ENCODE measurements around the gene CNOT1. TPM values are rescaled to one million over a fixed set of nuclear protein-coding genes. Genes with fewer than 3 reads are reported as not detected.

Gene CNOT1
- total RNA-seq, 1 donor from 2014 or later: 266 TPM

GRCh38 chr16:58536278-58536677 is 93.3 kb downstream of the CNOT1 start:
- DNase-seq (no peak), ATAC-seq (ENCODE audit: low read depth) (no peak)
- H3K27me3 Mint-ChIP-seq: no peaks in the 10 kb centered on the region
- TF ChIP-seq CTCF (IDR thresholded peaks at IDR 0.05): no peak
- no peak overlapping the region for H3K4me3 Mint-ChIP-seq
- intact Hi-C loops (cut with micrococcal nuclease): no loop called here
- no peak overlapping the region for H3K27ac Mint-ChIP-seq
- no peaks in the 10 kb centered on the region for H3K4me1 Mint-ChIP-seq
- no peaks in the 10 kb centered on the region for H3K9me3 Mint-ChIP-seq
- CTCF ChIA-PET: no interaction called here
- POLR2A ChIA-PET: no interaction called here
- peaks cover 90% of the 10 kb centered on the region for H3K36me3 Mint-ChIP-seq (ENCODE audit: low read depth)

- no peak overlapping the region for H3K4me3 Mint-ChIP-seq
- H3K36me3 Mint-ChIP-seq (ENCODE audit: low read depth): peaks cover 95% of the 10 kb centered on the region
- H3K27me3 Mint-ChIP-seq: no peaks in the 10 kb centered on the region
- ATAC-seq (ENCODE audit: low read depth) (no peak), DNase-seq (no peak)
- H3K4me1 Mint-ChIP-seq: no peaks in the 10 kb centered on the region
- intact Hi-C loops (cut with micrococcal nuclease): no loop called here
- ChIA-PET CTCF (no interaction called here), POLR2A (no interaction called here)
- no peaks in the 10 kb centered on the region for H3K9me3 Mint-ChIP-seq
- TF ChIP-seq CTCF (IDR thresholded peaks at IDR 0.05): no peak
- H3K27ac Mint-ChIP-seq: no peak overlapping the region
Observed at GRCh38 chr16:58535100-58535499, 94.5 kb downstream of the CNOT1 start.

GRCh38 chr16:58533751-58534470 is 95.7 kb downstream of the CNOT1 start:
- DNase-seq (no peak), ATAC-seq (ENCODE audit: low read depth) (no peak)
- CTCF ChIA-PET: no interaction called here
- POLR2A ChIA-PET: interaction anchor here (0.8 kb wide), 1 partner anchor 94 kb away, joined by 3 read pairs; no protein-coding TSS in a partner anchor
- no peak for TF ChIP-seq CTCF (IDR thresholded peaks at IDR 0.05)
- Mint-ChIP-seq H3K27ac (no peak overlapping the region), H3K4me1 (no peaks in the 10 kb centered on the region), H3K27me3 (no peaks in the 10 kb centered on the region), H3K36me3 (ENCODE audit: low read depth) (peaks cover 92% of the 10 kb centered on the region), H3K4me3 (no peak overlapping the region), H3K9me3 (no peaks in the 10 kb centered on the region)
- intact Hi-C loops (cut with micrococcal nuclease): loop anchor here (2.0 kb wide), 1 partner anchor 17 kb away; no protein-coding TSS in a partner anchor

GRCh38 chr16:58532414-58532813 is 97.2 kb downstream of the CNOT1 start:
- H3K36me3 Mint-ChIP-seq (ENCODE audit: low read depth): peaks cover 91% of the 10 kb centered on the region
- no peaks in the 10 kb centered on the region for H3K9me3 Mint-ChIP-seq
- ATAC-seq (ENCODE audit: low read depth) (no peak), DNase-seq (no peak)
- no peaks in the 10 kb centered on the region for H3K4me1 Mint-ChIP-seq
- TF ChIP-seq CTCF (IDR thresholded peaks at IDR 0.05): no peak
- no peak overlapping the region for H3K4me3 Mint-ChIP-seq
- H3K27me3 Mint-ChIP-seq: no peaks in the 10 kb centered on the region
- CTCF ChIA-PET: no interaction called here
- no peak overlapping the region for H3K27ac Mint-ChIP-seq
- intact Hi-C loops (cut with micrococcal nuclease): loop anchor here (2.0 kb wide), 1 partner anchor 18 kb away; no protein-coding TSS in a partner anchor
- POLR2A ChIA-PET: no interaction called here

GRCh38 chr16:58530179-58530578 is 99.4 kb downstream of the CNOT1 start:
- intact Hi-C loops (cut with micrococcal nuclease): no loop called here
- peaks cover 90% of the 10 kb centered on the region for H3K36me3 Mint-ChIP-seq (ENCODE audit: low read depth)
- H3K4me1 Mint-ChIP-seq: no peaks in the 10 kb centered on the region

More at GRCh38 chr16:58530179-58530578, 99.4 kb downstream of the CNOT1 start:
- no peaks in the 10 kb centered on the region for H3K27me3 Mint-ChIP-seq
- TF ChIP-seq CTCF (IDR thresholded peaks at IDR 0.05): no peak
- DNase-seq (no peak), ATAC-seq (ENCODE audit: low read depth) (no peak)
- ChIA-PET POLR2A (interaction anchor here (0.7 kb wide), 1 partner anchor 967 kb away, joined by 8 read pairs; no protein-coding TSS in a partner anchor), CTCF (no interaction called here)
- no peak overlapping the region for H3K27ac Mint-ChIP-seq
- H3K9me3 Mint-ChIP-seq: no peaks in the 10 kb centered on the region
- H3K4me3 Mint-ChIP-seq: no peak overlapping the region
